Breast epithelium (tissue), 4 donors: Measurements from ENCODE around the gene SLC39A1. TPM values are rescaled to one million over a fixed set of nuclear protein-coding genes. Genes with fewer than 3 reads are reported as not detected.

ENCODE experiments used
- DNase-seq, 2 donors: peaks; one replicate each; pipeline ENCODE4 v3.0.0-alpha.2; 2019; ENCODE audit warnings: low spot score in 2 of 2
- H3K27ac ChIP-seq, 2 donors: fragments of 200-600 bp; sonication (generic) in 1 of 2; one replicate each; pipeline ENCODE4 v1.5.1; 2016 to 2019; ENCODE audit warnings: mild to moderate bottlenecking in 1 of 2
- H3K27me3 ChIP-seq, 2 donors: fragments of 200-600 bp; sonication (generic) in 1 of 2; one replicate each; pipeline versions ENCODE4 v1.5.1 to v1.6.0; 2017 to 2019; ENCODE audit warnings: control low read depth in 1 of 2, mild to moderate bottlenecking in 1 of 2
- H3K36me3 ChIP-seq: fragments of 200-600 bp; one replicate; pipeline ENCODE4 v1.5.1; 2019
- H3K4me1 ChIP-seq, 2 donors: fragments of 200-600 bp; sonication (generic); one replicate each; pipeline ENCODE4 v1.5.1; 2016 to 2019; ENCODE audit warnings: control low read depth in 1 of 2
- H3K4me3 ChIP-seq, 3 donors: fragments of 200-600 bp; sonication (generic); 1 replicate in 2 of 3; 2 replicates in 1 of 3; pipeline ENCODE4 v1.5.1; 2016 to 2019; ENCODE audit warnings: mild to moderate bottlenecking in 3 of 3, moderate library complexity in 2 of 3
- H3K9me3 ChIP-seq, 2 donors: fragments of 200-600 bp; sonication (generic) in 1 of 2; one replicate each; pipeline ENCODE4 v1.5.1; 2016 to 2019; ENCODE audit warnings: control low read depth in 1 of 2
- CTCF ChIP-seq, 3 donors: fragments of 450-650 bp; IDR thresholded peaks; one replicate each; pipeline ENCODE4 v1.5.1; 2016 to 2017; ENCODE audit warnings: antibody characterized with exemption in 3 of 3, mild to moderate bottlenecking in 3 of 3, moderate library complexity in 3 of 3
- POLR2A ChIP-seq: fragments of 450-650 bp; IDR thresholded peaks from one replicate; pipeline ENCODE4 v1.6.1; 2016; ENCODE audit warnings: antibody characterized with exemption, mild to moderate bottlenecking, moderate library complexity
- POLR2AphosphoS5 ChIP-seq, 3 donors: sonication (generic); formaldehyde crosslinking; IDR thresholded peaks; one replicate each; pipeline ENCODE4 v1.6.1; 2017; ENCODE audit warnings: antibody characterized with exemption in 3 of 3
- intact Hi-C: fragments of 100-400 bp; cut with DNase I; formaldehyde crosslinking; loops from one replicate; pipeline ENCODE4 v1.15.1; 2023; ENCODE audit warnings: low total_unique reads
- total RNA-seq, 3 donors: library from RNA; depleted of rRNA; stranded (reverse); fragments of >200 nt; gene quantifications; one replicate each; pipeline ENCODE4 v1.1.0, GENCODE V29; 2016

The SLC39A1 gene
- total RNA-seq, 3 donors from 2014 or later = 102 to 119 (median 111) TPM

- no peak overlapping the region for H3K4me3 ChIP-seq
- no peaks in the 10 kb centered on the region for H3K27me3 ChIP-seq
- no peak for TF ChIP-seq POLR2A
- TF ChIP-seq POLR2AphosphoS5 (IDR thresholded peaks at IDR 0.05) = no peak
- TF ChIP-seq CTCF (IDR thresholded peaks at IDR 0.05) = no peak
- no peak for DNase-seq
- H3K27ac ChIP-seq = no peak overlapping the region
- H3K9me3 ChIP-seq = no peaks in the 10 kb centered on the region
- intact Hi-C loops = no loop called here
- peaks cover 5 to 8% of the 10 kb centered on the region in 2 donors for H3K4me1 ChIP-seq
- no peaks in the 10 kb centered on the region for H3K36me3 ChIP-seq
Observed at GRCh38 chr1:153995640-153996039, 32.3 kb upstream of the SLC39A1 start.

- Histone ChIP-seq H3K27me3 (no peaks in the 10 kb centered on the region), H3K36me3 (no peaks in the 10 kb centered on the region), H3K27ac (no peak overlapping the region), H3K9me3 (no peaks in the 10 kb centered on the region), H3K4me3 (no peak overlapping the region), H3K4me1 (peaks cover 5 to 8% of the 10 kb centered on the region in 2 donors)
- no peak for DNase-seq
- TF ChIP-seq POLR2AphosphoS5 (IDR thresholded peaks at IDR 0.05) (no peak), POLR2A (no peak), CTCF (IDR thresholded peaks at IDR 0.05) (no peak)
- intact Hi-C loops = no loop called here
Observed at GRCh38 chr1:153995202-153995601, 31.9 kb upstream of the SLC39A1 start.

- intact Hi-C loops = no loop called here
- DNase-seq = no peak
- H3K4me1 ChIP-seq = peaks cover 8% of the 10 kb centered on the region in 2 donors
- peak overlapping the region; percentile 94 to 96 for H3K27ac ChIP-seq
- TF ChIP-seq POLR2A (no peak), POLR2AphosphoS5 (IDR thresholded peaks at IDR 0.05) (no peak), CTCF (IDR thresholded peaks at IDR 0.05) (no peak)
- no peaks in the 10 kb centered on the region for H3K9me3 ChIP-seq
- peak overlapping the region; percentile 69 to 86 (median 85) for H3K4me3 ChIP-seq
- no peaks in the 10 kb centered on the region for H3K27me3 ChIP-seq
- no peaks in the 10 kb centered on the region for H3K36me3 ChIP-seq
Observed at GRCh38 chr1:153991806-153992205, 28.5 kb upstream of the SLC39A1 start.

GRCh38 chr1:153991151-153991630 is 27.9 kb upstream of the SLC39A1 start:
- no peak for DNase-seq
- intact Hi-C loops = no loop called here
- peaks cover 8% of the 10 kb centered on the region in 2 donors for H3K4me1 ChIP-seq

More at GRCh38 chr1:153991151-153991630, 27.9 kb upstream of the SLC39A1 start:
- peak overlapping the region; percentile 69 to 86 (median 85) for H3K4me3 ChIP-seq
- H3K27me3 ChIP-seq = no peaks in the 10 kb centered on the region
- no peaks in the 10 kb centered on the region for H3K36me3 ChIP-seq
- no peaks in the 10 kb centered on the region for H3K9me3 ChIP-seq
- no peak for TF ChIP-seq POLR2AphosphoS5 (IDR thresholded peaks at IDR 0.05)
- TF ChIP-seq POLR2A = no peak
- no peak for TF ChIP-seq CTCF (IDR thresholded peaks at IDR 0.05)
- H3K27ac ChIP-seq = peak overlapping the region; percentile 94 to 96
